Ovary (tissue), 9 donors: ENCODE measurements around the gene ANO10. TPM values are rescaled to one million over a fixed set of nuclear protein-coding genes. Genes with fewer than 3 reads are reported as not detected.

ENCODE experiments used
- DNase-seq, 5 donors: peaks; one replicate each; pipeline ENCODE4 v3.0.0-alpha.2; 2019 to 2020
- H3K27ac ChIP-seq, 2 donors: fragments of 200-600 bp; one replicate each; pipeline versions ENCODE4 v1.5.1 to v1.8.0; 2019 to 2022
- H3K27me3 ChIP-seq: fragments of 200-600 bp; one replicate; pipeline ENCODE4 v1.8.0; 2022
- H3K36me3 ChIP-seq: fragments of 200-600 bp; sonication (generic); one replicate; pipeline ENCODE4 v1.5.1; 2019
- H3K4me1 ChIP-seq: one replicate; pipeline ENCODE4 v1.8.1; 2013; ENCODE audit warnings: mild to moderate bottlenecking, moderate library complexity; ENCODE audit not compliant: insufficient read depth
- H3K4me3 ChIP-seq: fragments of 200-600 bp; sonication (generic); one replicate; pipeline ENCODE4 v1.5.1; 2017
- H3K9me3 ChIP-seq, 2 donors: fragments of 200-600 bp in 1 of 2; sonication (generic) in 1 of 2; one replicate each; pipeline versions ENCODE4 v1.5.1 to v1.8.1; 2013 to 2019; ENCODE audit warnings: mild to moderate bottlenecking in 1 of 2, moderate library complexity in 1 of 2
- CTCF ChIP-seq, 3 donors: fragments of 450-650 bp in 2 of 3; fragments of 200-600 bp in 1 of 3; IDR thresholded peaks; one replicate each; pipeline versions ENCODE4 v1.5.1 to v1.8.0; 2016 to 2022; ENCODE audit warnings: antibody characterized with exemption in 3 of 3, mild to moderate bottlenecking in 1 of 3
- EP300 ChIP-seq: sonication (generic); formaldehyde crosslinking; IDR thresholded peaks from one replicate; pipeline ENCODE4 v1.6.1; 2017; ENCODE audit warnings: antibody characterized with exemption
- POLR2A ChIP-seq: fragments of 450-650 bp; IDR thresholded peaks from one replicate; pipeline ENCODE4 v1.6.1; 2017; ENCODE audit warnings: antibody characterized with exemption, mild to moderate bottlenecking, moderate library complexity
- WGBS, 3 donors: extraction: QIAGEN DNeasy Blood & Tissue Kit in 1 of 3; methylation state at CpG; one replicate each; pipeline versions ENCODE4 v1.1.5 to v1.1.7; 2013 to 2017; 5-methylcytosine and 5-hydroxymethylcytosine counted together
- intact Hi-C, 4 donors: fragments of 100-400 bp; cut with DNase I; formaldehyde crosslinking; loops; one replicate each; pipeline versions ENCODE4 v1.11.0 to v1.15.1; 2022 to 2023
- polyA plus RNA-seq, 2 donors: library from polyadenylated mRNA; stranded (reverse); fragments of 200-250 nt in 1 of 2; fragments of 350-450 nt in 1 of 2; fragmentation: Illumina TruSeq in 1 of 2; extraction: RNeasy Lipid Tissue Mini Kit (QIAGEN cat#74804) in 1 of 2; gene quantifications; one replicate each; pipeline ENCODE4 v1.2.3, GENCODE V29; 2013 to 2014
- total RNA-seq, 7 donors: library from RNA; depleted of rRNA in 2 of 7; stranded (reverse); fragments of >200 nt in 2 of 7; fragmentation: NEBNext Ultra II Directional in 3 of 7; extraction: Animal tissue kit (Norgen Biotek cat#: 25700) in 3 of 7; gene quantifications; one replicate each; pipeline versions ENCODE4 v1.1.0 to v1.2.4, GENCODE V29; 2016 to 2023
- donor health status: DM: no; HTN: no; CAD: no; lungs with moderate emphysema.
- donor health status: DM: no; HTN: no; CAD: no.
- donor health status: Bipolar disorder and iron deficiency.
- donor health status: DM: yes; HTN: yes; CAD: no.
- donor health status: DM: no; HTN: no; CAD: no.
- donor health status: DM: yes; HTN: yes; CAD: no.

Gene ANO10
- total and polyA plus RNA-seq, 9 donors = 12.2 to 58.7 (median 21.7) TPM

GRCh38 chr3:43338295-43338694 is 283.5 kb downstream of the ANO10 start:
- WGBS, 3 donors = 88 to 96% (median 93%) methylated on average over 2 of the region's 2 CpGs

DNA sequence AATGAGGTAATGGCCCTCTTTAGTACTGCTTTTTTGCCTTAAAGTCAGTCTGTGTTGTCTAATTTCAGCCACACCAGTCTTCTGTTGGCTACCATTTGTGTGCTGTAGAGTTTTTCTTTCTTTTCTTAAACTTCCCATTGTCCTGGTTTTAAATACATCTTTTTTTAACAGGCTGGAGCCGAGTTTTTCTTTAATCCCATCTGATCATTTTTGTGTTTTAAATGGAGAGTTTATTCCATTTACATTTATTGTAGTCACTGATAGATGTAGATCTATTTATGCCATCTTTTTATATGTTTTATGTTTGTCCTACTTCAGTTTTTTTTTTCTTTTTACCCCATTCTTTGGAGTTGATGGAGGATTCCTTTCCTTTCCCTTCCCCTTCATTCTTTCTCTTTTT is 286.0 kb downstream of the ANO10 start:
- no peaks in the 10 kb centered on the region for H3K27me3 ChIP-seq
- no peaks in the 10 kb centered on the region for H3K4me1 ChIP-seq
- no peaks in the 10 kb centered on the region for H3K36me3 ChIP-seq
- TF ChIP-seq CTCF (IDR thresholded peaks at IDR 0.05) (no peak), POLR2A (no peak), EP300 (no peak)
- WGBS, 3 donors = 98 to 100% (median 100%) methylated on average over 1 of the region's 1 CpG
- H3K27ac ChIP-seq = no peak overlapping the region
- H3K9me3 ChIP-seq = peaks cover 0 to 5% of the 10 kb centered on the region in 2 donors
- intact Hi-C loops = no loop called here
- no peak overlapping the region for H3K4me3 ChIP-seq
- no peak for DNase-seq

More at GRCh38 chr3:43338295-43338694, 283.5 kb downstream of the ANO10 start:
- DNase-seq = no peak
- Histone ChIP-seq H3K9me3 (peaks cover 0 to 5% of the 10 kb centered on the region in 2 donors), H3K4me3 (no peak overlapping the region), H3K27ac (no peak overlapping the region), H3K4me1 (peaks cover 2% of the 10 kb centered on the region), H3K27me3 (no peaks in the 10 kb centered on the region), H3K36me3 (no peaks in the 10 kb centered on the region)
- TF ChIP-seq EP300 (no peak), CTCF (IDR thresholded peaks at IDR 0.05) (no peak), POLR2A (no peak)
- intact Hi-C loops = no loop called here

- no peak overlapping the region for H3K27ac ChIP-seq
- TF ChIP-seq POLR2A = no peak
- no peak for TF ChIP-seq CTCF (IDR thresholded peaks at IDR 0.05)
- TF ChIP-seq EP300 = no peak
- no peaks in the 10 kb centered on the region for H3K4me1 ChIP-seq
- H3K27me3 ChIP-seq = no peaks in the 10 kb centered on the region
- intact Hi-C loops = no loop called here
- peaks cover 0 to 5% of the 10 kb centered on the region in 2 donors for H3K9me3 ChIP-seq
- H3K36me3 ChIP-seq = no peaks in the 10 kb centered on the region
- WGBS, 3 donors = 90 to 95% (median 92%) methylated on average over 1 of the region's 1 CpG
- no peak for DNase-seq
- H3K4me3 ChIP-seq = no peak overlapping the region
Measured at GRCh38 chr3:43334976-43335375, 286.8 kb downstream of the ANO10 start.

DNA sequence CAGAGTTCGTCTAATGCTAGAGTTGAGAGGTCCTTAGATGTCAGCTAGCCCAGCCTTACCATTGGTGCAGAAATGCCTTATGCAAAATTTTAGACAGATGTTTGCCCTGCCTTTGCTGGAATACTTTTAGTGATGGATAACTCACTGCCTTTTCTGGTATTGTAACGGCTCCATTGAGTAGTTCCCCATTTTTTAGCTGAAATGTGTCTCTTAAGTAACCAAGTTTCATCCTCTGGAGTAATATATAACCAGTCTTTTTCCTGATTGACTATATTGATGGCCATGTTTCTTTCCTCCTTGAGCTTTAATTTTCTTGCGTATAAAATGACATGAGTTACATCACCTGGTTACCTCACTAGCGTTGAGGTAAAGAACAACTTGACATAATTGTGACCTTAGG is 290.4 kb downstream of the ANO10 start:
- Histone ChIP-seq H3K4me3 (no peak overlapping the region), H3K27ac (no peak overlapping the region), H3K4me1 (peaks cover 2% of the 10 kb centered on the region), H3K36me3 (no peaks in the 10 kb centered on the region), H3K9me3 (no peaks in the 10 kb centered on the region), H3K27me3 (no peaks in the 10 kb centered on the region)
- intact Hi-C loops = no loop called here
- no peak for DNase-seq
- TF ChIP-seq CTCF (IDR thresholded peaks at IDR 0.05) (no peak), EP300 (no peak), POLR2A (no peak)
- 91 to 95% (median 93%) methylated on average over 4 of the region's 4 CpGs for WGBS, 3 donors
